HG02571 (cell line): ENCODE results near the gene WDR91.
"Not testable (repeated sequence)": the region's sequence is repeated elsewhere in the genome, so short reads cannot be mapped to it uniquely, and the experiment has no call there.

Source experiments
- ATAC-seq: cut with Tn5 transposase; IDR thresholded peaks from one replicate; pipeline ENCODE4 v1.9.1; 2021; ENCODE audit warnings: mild to moderate bottlenecking, moderate library complexity; ENCODE audit not compliant: unreplicated experiment

Gene WDR91

GRCh38 chr7:135180122-135180521 is 31.2 kb downstream of the WDR91 start:
- ATAC-seq: no peak

GRCh38 chr7:135179321-135179925 is 31.9 kb downstream of the WDR91 start:
- ATAC-seq: no peak

- no peak for ATAC-seq
Measured at GRCh38 chr7:135178364-135178763, 33.0 kb downstream of the WDR91 start.

GRCh38 chr7:135177028-135177696 is 34.2 kb downstream of the WDR91 start:
- ATAC-seq: no peak

- ATAC-seq: no peak
Measured at GRCh38 chr7:135175931-135176330, 35.4 kb downstream of the WDR91 start.

- no peak for ATAC-seq
Measured at GRCh38 chr7:135174941-135175340, 36.4 kb downstream of the WDR91 start.

GRCh38 chr7:135173916-135174315 is 37.4 kb downstream of the WDR91 start:
- not testable (repeated sequence) for ATAC-seq

- not testable (repeated sequence) for ATAC-seq
Measured at GRCh38 chr7:135171581-135172291, 39.6 kb downstream of the WDR91 start.

GRCh38 chr7:135170998-135171481 is 40.3 kb downstream of the WDR91 start:
- ATAC-seq: peak; percentile 20

GRCh38 chr7:135170274-135170997 is 40.9 kb downstream of the WDR91 start, which contains the start of gene CYREN:
TSS of gene CYREN (minus strand) at chr7:135170707. CDS start at chr7:135168922, 1,785 bp downstream.
- peak; percentile 55 for ATAC-seq

GRCh38 chr7:135169964-135170273 is 41.4 kb downstream of the WDR91 start:
- peak; percentile 9 for ATAC-seq

- ATAC-seq: peak; percentile 41
Measured at GRCh38 chr7:135169141-135169963, 42.0 kb downstream of the WDR91 start.

GRCh38 chr7:135168489-135169140 is 42.7 kb downstream of the WDR91 start:
- no peak for ATAC-seq

- ATAC-seq: no peak
Measured at GRCh38 chr7:135168001-135168400, 43.3 kb downstream of the WDR91 start.

GRCh38 chr7:135167365-135167917 is 43.9 kb downstream of the WDR91 start:
- ATAC-seq: no peak

- ATAC-seq: no peak
Measured at GRCh38 chr7:135166338-135166990, 44.9 kb downstream of the WDR91 start.

- no peak for ATAC-seq
Measured at GRCh38 chr7:135165862-135166261, 45.5 kb downstream of the WDR91 start.

GRCh38 chr7:135164357-135165061 is 46.8 kb downstream of the WDR91 start:
- no peak for ATAC-seq
